ENCODE data around the gene STARD5. TPM values are rescaled to one million over a fixed set of nuclear protein-coding genes. Genes with fewer than 3 reads are reported as not detected.
"Not testable (repeated sequence)": the region's sequence is repeated elsewhere in the genome, so short reads cannot be mapped to it uniquely, and the experiment has no call there.

The STARD5 gene
- total RNA-seq, 1 experiment from 2014 or later = 2.9 TPM

- DNase-seq (ENCODE audit: low spot score) = no peak
These were observed 13.8 kb upstream of the STARD5 start for GRCh38 chr15:81337713-81338157.

DNA sequence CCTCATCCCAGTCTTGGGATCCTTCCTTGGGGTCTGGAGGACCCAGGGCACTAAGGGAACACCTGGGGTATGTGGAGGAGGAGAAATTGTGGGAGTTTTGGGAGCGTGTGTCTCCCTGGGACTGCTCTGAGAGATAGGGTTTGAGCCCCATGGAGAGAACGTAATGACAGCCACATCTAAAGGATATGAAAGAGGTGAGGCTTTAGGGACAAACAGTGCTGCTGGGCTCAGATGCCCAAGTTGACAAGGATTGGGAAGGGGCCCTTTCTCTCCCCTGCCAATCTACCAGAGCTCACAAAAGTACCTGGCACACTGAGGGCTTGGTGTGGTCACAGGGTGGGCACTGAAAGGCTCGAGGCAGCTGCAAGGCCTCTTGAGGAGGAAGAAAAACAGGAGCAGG, 13.3 kb upstream of the STARD5 start:
- DNase-seq (ENCODE audit: low spot score) = no peak

- no peak for DNase-seq (ENCODE audit: low spot score)
These were observed 12.6 kb upstream of the STARD5 start for GRCh38 chr15:81336568-81336967.

- DNase-seq (ENCODE audit: low spot score) = no peak
These were observed 11.7 kb upstream of the STARD5 start for GRCh38 chr15:81335631-81336030.

DNA sequence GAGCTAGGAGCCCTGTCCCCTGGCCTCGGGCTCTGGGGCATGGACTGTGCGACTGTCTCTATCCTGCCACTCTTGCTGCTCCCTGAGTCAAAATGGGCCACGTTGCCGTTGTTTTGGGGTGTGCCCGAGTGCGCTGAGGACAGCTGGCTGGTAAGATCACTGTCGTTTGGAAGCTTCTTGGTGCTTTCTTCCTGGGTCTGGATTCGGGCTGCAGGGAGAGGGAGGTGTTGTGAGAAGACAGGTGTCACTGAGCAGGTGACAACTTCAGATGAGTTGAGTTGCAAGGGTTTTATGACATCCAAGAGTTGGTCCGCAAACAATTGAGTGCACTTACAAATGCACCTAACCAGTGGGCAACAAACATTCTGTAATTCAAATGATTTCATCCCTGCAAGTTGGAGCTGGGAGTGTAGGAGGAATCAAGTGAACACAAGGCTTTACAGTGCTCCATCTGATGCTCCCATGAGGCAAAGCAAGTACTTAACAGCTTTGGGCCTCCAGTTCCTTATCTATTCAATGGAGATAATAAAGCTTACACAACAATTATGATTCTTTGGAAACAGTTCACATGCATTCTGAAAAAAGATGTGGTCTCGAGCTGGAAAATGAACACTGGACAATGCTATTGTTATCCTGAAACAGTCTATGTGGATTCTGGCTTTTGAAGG, 11.0 kb upstream of the STARD5 start:
- no peak for DNase-seq (ENCODE audit: low spot score)

- no peak for DNase-seq (ENCODE audit: low spot score)
These were observed 9.4 kb upstream of the STARD5 start for GRCh38 chr15:81333363-81333762.

DNA sequence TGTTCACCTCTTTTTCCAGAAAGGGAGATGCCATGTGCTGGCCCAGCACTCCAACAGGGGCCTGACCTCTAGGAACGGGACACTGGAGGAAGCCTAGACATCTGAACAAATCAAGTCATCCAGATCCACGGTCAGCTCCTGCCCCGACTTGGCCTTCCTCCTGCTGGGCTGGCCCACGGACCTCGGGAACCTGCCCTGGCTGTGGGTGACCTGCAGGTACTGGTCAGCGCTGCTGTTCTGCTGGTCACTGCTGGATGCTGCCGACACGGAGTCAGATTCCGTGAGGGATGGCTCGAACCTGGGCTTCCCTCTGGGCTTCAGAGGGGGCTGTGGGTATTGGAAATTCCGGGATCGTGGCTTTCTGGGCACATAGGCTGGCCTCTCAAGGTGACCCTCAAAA, 8.4 kb upstream of the STARD5 start:
- DNase-seq (ENCODE audit: low spot score) = no peak

DNA sequence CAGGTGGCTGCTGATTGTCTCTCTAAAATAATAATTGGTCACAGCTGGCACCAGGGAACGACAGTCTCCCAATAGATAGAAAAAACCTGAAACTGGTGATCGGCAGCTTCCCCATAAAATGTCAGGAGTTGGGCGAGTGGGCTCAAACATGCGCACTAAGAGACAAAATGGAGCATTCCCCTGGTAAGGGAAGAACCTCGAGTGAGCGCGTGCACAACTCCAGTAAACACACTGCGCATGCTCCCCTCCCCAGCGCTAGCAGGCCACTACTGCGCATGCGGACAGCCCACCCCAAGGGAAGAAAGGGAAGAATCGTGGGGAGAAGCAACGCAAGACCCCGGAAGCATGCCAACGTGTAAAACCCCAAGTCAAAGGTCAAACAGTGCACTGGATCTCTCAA, 7.7 kb upstream of the STARD5 start:
- DNase-seq (ENCODE audit: low spot score) = no peak

GRCh38 chr15:81331141-81331540, 7.2 kb upstream of the STARD5 start:
- DNase-seq (ENCODE audit: low spot score) = not testable (repeated sequence)

DNA sequence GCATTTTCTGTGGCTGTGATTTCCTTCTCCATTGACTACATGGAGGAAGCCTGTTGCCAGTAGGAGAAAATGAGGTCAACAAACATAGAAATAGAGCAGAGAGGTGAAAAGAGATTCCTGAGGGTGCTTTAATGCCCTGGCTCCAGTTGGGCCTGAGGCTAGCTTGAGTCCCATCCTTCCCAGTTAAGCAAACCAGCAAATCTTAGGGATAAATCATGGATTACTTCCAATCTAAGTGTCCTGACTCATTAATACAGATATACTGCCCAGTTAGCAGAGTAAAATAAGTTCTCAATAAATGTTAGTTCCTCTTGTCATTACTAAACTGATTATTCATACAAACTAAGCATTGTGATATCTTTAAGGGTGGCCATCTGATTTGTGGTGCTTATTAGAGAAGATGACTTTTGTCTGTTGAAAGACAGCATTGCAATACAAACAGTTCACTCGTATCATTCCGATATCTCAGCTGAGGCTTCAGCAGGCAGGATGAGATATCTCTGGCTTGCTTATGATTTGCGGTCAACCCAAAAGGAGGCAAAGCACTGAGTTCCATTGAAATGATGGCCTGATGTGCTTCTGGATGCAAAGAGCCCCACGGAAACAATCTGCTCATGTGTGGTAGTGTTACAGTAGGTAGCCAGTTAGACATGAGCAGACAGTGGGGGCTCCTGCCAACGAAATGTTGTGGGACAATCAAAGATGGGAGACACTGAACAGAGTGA, 6.6 kb upstream of the STARD5 start:
- no peak for DNase-seq (ENCODE audit: low spot score)

DNA sequence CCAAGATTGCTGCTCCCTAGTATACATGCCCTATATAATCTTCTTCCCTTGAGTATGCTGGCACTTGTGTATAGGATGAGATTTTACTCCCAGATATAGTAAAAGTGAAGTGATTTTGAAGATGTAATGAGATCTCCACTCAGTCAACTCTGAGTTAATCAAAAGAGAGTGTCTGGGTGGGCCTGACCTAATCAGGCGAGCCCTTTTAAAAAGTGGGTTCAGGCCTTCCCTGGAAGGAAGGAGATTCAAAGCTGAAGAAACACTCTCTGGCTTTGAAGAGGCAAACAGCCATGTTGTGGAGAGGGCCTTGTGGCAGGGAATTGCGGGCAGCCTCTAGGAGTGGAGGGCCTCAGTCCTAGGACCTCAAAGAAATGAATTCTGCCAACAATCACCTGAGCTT, 5.5 kb upstream of the STARD5 start:
- no peak for DNase-seq (ENCODE audit: low spot score)

- peak; percentile 64 for DNase-seq (ENCODE audit: low spot score)
These were observed 3.6 kb upstream of the STARD5 start for GRCh38 chr15:81327516-81327915.

DNA sequence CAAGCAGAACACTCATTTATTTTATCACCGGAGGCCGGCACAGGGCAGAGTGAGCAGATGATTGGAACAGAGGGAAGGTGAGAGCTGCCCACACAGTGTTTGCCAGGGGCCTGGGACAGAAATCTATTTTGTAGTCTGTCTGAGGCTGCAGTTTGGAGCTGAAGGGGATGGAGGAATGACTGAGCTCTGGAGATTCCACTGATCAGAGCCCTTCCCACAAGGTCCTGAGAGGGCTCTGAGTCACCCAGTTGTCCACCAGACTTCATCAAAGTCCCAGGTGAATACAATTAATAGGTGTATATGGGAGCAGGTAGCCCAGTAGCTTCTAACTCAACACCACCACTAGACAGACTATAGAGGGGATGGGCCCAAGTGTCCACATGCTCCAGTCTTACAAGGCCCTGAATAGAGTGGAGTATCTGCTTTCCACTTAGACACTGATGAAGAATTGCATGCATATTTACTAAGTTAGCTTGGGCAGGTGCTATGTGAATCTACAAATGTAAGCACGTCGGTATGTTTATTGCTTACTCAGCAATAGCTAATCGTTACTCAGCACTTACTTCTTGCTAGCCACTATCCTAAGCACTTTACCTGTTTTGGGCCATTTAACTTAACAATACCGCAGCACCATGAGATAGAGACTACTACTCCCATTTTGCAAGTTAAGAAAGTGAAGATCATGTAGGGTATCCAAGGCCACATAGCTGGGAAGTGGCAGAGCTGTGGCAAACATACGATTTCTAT, 2.7 kb upstream of the STARD5 start:
- DNase-seq (ENCODE audit: low spot score) = no peak

- no peak for DNase-seq (ENCODE audit: low spot score)
These were observed 390 bp downstream of the STARD5 start for GRCh38 chr15:81323559-81323943.

- no peak for DNase-seq (ENCODE audit: low spot score)
These were observed 1.2 kb downstream of the STARD5 start for GRCh38 chr15:81322676-81323253.

GRCh38 chr15:81321667-81322066, 2.3 kb downstream of the STARD5 start:
- no peak for DNase-seq (ENCODE audit: low spot score)

- DNase-seq (ENCODE audit: low spot score) = no peak
These were observed 6.3 kb downstream of the STARD5 start for GRCh38 chr15:81317642-81318017.

- no peak for DNase-seq (ENCODE audit: low spot score)
These were observed 7.7 kb downstream of the STARD5 start for GRCh38 chr15:81316267-81316666.

DNA sequence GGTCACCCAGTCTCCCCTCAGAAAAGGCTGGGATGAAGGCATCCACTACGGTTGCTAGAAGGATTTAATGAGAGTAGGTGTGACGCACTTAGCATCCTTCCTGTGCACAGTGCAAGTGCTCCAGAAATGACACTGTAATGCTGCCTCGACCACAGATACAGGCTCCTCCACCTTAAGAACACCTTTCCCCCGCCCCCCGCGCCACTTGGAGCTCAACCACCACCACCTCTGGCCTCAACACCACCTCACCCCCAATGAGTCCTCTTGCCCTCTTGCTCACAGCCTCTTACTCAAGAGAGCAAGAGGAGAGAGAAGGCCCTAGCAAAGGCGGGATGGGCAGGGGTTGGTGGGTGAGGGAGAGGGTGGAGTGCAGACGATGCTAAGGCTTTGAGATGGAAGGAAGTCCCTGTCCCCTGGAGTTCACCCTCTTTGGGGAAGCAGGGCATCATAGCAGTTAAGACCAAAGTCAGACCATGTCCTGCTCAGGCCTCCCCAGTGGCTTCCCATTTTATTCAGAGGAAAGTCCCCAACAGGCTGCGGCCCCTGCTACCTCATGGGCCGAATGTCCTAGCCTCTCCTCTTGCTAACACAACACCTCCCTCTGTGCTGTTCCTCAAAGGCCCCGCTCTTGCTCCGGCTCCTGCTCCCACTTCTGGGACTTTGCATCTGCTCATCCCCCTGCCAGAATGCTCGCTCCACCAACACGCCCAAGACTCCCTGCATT, 8.3 kb downstream of the STARD5 start:
- DNase-seq (ENCODE audit: low spot score) = no peak

GRCh38 chr15:81314378-81314777, 9.6 kb downstream of the STARD5 start:
- DNase-seq (ENCODE audit: low spot score) = no peak

GRCh38 chr15:81313686-81314085, 10.3 kb downstream of the STARD5 start:
- DNase-seq (ENCODE audit: low spot score) = no peak

All from H4 (cell line).